Immature natural killer cell (primary cell): ENCODE data around the gene GPR132. TPM values are rescaled to one million over a fixed set of nuclear protein-coding genes. Genes with fewer than 3 reads are reported as not detected.
A peak's percentile ranks its signal among the peaks of the same experiment; 100 is the strongest.
"Not testable (repeated sequence)": the region's sequence is repeated elsewhere in the genome, so short reads cannot be mapped to it uniquely, and the experiment has no call there.

ENCODE experiments used
- DNase-seq, 3 donors: peaks; one replicate each; pipeline ENCODE4 v3.0.0; 2022; ENCODE audit warnings: mixed read lengths in 1 of 3
- H3K27ac Mint-ChIP-seq, 6 donors: one replicate each; pipeline ENCODE4 v1.8.0; 2020; ENCODE audit warnings: mixed read lengths in 6 of 6, mild to moderate bottlenecking in 5 of 6, inconsistent platforms in 4 of 6, moderate library complexity in 3 of 6
- H3K27me3 Mint-ChIP-seq, 3 donors: one replicate each; pipeline ENCODE4 v1.8.0; 2020 to 2021; ENCODE audit warnings: low read depth in 3 of 3, mild to moderate bottlenecking in 3 of 3, mixed read lengths in 3 of 3, moderate library complexity in 3 of 3, inconsistent platforms in 1 of 3
- H3K36me3 Mint-ChIP-seq, 3 donors: one replicate each; pipeline ENCODE4 v1.8.0; 2020; ENCODE audit warnings: mixed read lengths in 3 of 3, inconsistent platforms in 2 of 3, mild to moderate bottlenecking in 2 of 3
- H3K4me1 Mint-ChIP-seq, 2 donors: one replicate each; pipeline ENCODE4 v1.8.0; 2020; ENCODE audit warnings: inconsistent platforms in 2 of 2, mild to moderate bottlenecking in 2 of 2, mixed read lengths in 2 of 2, moderate library complexity in 1 of 2
- H3K4me3 Mint-ChIP-seq, 5 donors: one replicate each; pipeline ENCODE4 v1.8.0; 2020; ENCODE audit warnings: mild to moderate bottlenecking in 5 of 5, mixed read lengths in 5 of 5, inconsistent platforms in 3 of 5, moderate library complexity in 3 of 5
- H3K9me3 Mint-ChIP-seq, 6 donors: one replicate each; pipeline ENCODE4 v1.8.0; 2020; ENCODE audit warnings: mild to moderate bottlenecking in 6 of 6, mixed read lengths in 6 of 6, inconsistent platforms in 4 of 6, moderate library complexity in 3 of 6
- polyA plus RNA-seq, 3 donors: library from polyadenylated mRNA; unstranded; fragments of 300-500 nt; fragmentation: Illumina TruSeq; gene quantifications; one replicate each; pipeline ENCODE4 v1.2.3, GENCODE V29; 2021

The GPR132 gene
- polyA plus RNA-seq, result 10 to 100 TPM in 1 of 3 donors, 1 to 10 TPM in 2; 5.8 to 25.6 (median 8.4) TPM

GRCh38 chr14:105065280-105066228 lies at the start of gene GPR132:
GPR132 (minus strand) TSS chr14:105065430; CDS start chr14:105055420, 10,010 bp downstream.
- H3K4me3 Mint-ChIP-seq, result peak within 1 kb of the TSS; percentile 90 to 94 (median 94)
- no peaks in the 10 kb centered on the region for H3K9me3 Mint-ChIP-seq
- peaks cover 53 to 67% of the 10 kb centered on the region in 2 donors for H3K4me1 Mint-ChIP-seq

DNA sequence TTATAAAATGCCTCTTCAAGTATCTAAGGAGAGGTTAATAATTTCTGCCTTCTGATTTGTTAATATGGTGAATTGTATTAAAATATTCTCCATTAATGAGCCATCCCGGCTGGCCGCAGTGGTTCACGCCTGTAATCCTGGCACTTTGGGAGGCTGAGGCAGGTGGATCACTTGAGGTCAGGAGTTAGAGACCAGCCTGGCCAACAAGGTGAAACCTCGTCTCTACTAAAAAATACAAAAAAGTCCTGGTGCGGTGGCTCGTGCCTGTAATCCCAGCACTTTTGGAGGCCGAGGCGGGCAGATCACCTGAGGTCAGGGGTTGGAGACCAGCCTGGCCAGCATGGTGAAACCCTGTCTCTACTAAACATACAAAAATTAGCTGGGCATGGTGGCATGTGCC lies 44.0 kb upstream of the GPR132 start:
- not testable (repeated sequence) for H3K9me3 Mint-ChIP-seq, H3K4me3 Mint-ChIP-seq, H3K27me3 Mint-ChIP-seq, H3K36me3 Mint-ChIP-seq, H3K27ac Mint-ChIP-seq, DNase-seq, H3K4me1 Mint-ChIP-seq

More at GRCh38 chr14:105065280-105066228, at the start of gene GPR132:
- Mint-ChIP-seq H3K27ac (peak within 1 kb of the TSS; percentile 98 to 100 (median 99)), H3K27me3 (peaks cover 4 to 22% (median 14%) of the 10 kb centered on the region in 3 donors), H3K36me3 (no peaks in the 10 kb centered on the region)
- DNase-seq, result peak; percentile 94 to 95 (median 95)

DNA sequence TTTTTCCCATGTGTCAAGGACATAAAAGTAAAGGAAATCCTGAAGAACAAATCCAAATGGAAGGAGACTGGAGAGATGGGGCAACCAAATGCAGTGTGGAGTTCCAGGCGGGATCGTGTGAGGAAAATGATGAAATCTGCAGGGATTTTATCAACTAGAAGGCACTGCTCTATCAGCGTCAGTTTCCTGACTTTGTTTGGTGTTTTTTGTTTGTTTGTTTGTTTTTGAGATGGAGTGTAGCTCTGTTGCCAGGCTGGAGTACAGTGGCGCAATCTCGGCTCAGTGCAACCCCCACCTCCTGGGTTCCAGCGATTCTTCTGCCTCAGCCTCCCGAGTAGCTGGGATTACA lies 43.3 kb upstream of the GPR132 start:
- Mint-ChIP-seq H3K36me3 (no peaks in the 10 kb centered on the region), H3K27me3 (peaks cover 4 to 6% (median 5%) of the 10 kb centered on the region in 3 donors), H3K4me3 (no peak overlapping the region), H3K9me3 (no peaks in the 10 kb centered on the region), H3K4me1 (no peaks in the 10 kb centered on the region), H3K27ac (no peak overlapping the region)
- DNase-seq, result no peak

GRCh38 chr14:105107781-105108515 lies 42.7 kb upstream of the GPR132 start:
- H3K27me3 Mint-ChIP-seq, result peaks cover 4 to 6% (median 5%) of the 10 kb centered on the region in 3 donors
- H3K4me3 Mint-ChIP-seq, result no peak overlapping the region
- H3K36me3 Mint-ChIP-seq, result no peaks in the 10 kb centered on the region
- H3K4me1 Mint-ChIP-seq, result no peaks in the 10 kb centered on the region
- DNase-seq, result no peak
- H3K9me3 Mint-ChIP-seq, result no peaks in the 10 kb centered on the region
- no peak overlapping the region for H3K27ac Mint-ChIP-seq

DNA sequence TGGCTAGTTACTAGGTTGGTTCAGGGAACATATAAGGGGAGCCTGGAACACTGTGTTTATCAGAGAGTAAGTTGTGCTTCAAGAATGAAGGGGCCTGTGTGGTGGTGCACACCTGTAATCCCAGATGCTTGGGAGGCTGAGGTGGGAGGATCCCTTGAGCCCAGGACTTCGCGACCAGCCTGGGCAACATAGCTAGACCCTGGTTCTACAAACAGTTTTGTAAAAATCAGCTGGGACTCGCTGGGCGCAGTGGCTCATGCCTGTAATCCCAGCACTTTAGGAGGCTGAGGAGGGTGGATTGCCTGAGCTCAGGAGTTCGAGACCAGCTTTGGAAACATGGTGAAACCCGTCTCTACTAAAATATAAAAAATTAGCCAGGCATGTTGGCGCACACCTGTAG lies 42.1 kb upstream of the GPR132 start:
- Mint-ChIP-seq H3K4me3 (no peak overlapping the region), H3K9me3 (no peaks in the 10 kb centered on the region), H3K36me3 (no peaks in the 10 kb centered on the region), H3K4me1 (no peaks in the 10 kb centered on the region), H3K27me3 (peaks cover 4 to 8% (median 5%) of the 10 kb centered on the region in 3 donors), H3K27ac (no peak overlapping the region)
- no peak for DNase-seq

DNA sequence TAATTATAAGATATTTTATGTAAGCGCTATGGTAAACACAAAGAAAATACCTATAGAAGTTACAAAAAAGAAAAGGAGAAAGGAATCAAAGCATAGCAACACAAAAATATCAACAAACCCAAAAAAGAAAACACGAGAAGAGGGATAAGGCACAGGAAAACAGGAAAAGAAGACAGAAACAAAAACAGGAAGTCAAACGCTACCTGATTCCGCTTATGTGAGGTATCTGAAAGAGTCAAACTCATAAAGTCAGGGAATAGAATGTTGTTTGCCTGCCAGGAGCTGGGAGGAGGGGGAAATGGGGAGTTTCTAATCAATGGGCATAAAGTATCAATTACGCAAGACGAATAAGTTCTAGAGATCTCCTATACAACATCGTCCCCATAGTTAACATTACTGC lies 39.9 kb upstream of the GPR132 start:
- peaks cover 4 to 11% (median 5%) of the 10 kb centered on the region in 3 donors for H3K27me3 Mint-ChIP-seq
- no peak overlapping the region for H3K4me3 Mint-ChIP-seq
- no peaks in the 10 kb centered on the region for H3K9me3 Mint-ChIP-seq
- no peaks in the 10 kb centered on the region for H3K36me3 Mint-ChIP-seq
- H3K27ac Mint-ChIP-seq, result no peak overlapping the region
- no peak for DNase-seq
- H3K4me1 Mint-ChIP-seq, result no peaks in the 10 kb centered on the region

GRCh38 chr14:105102893-105103292 lies 37.7 kb upstream of the GPR132 start:
- DNase-seq, result no peak
- Mint-ChIP-seq H3K27me3 (peaks cover 3 to 27% (median 9%) of the 10 kb centered on the region in 3 donors), H3K4me3 (no peak overlapping the region), H3K36me3 (no peaks in the 10 kb centered on the region), H3K27ac (no peak overlapping the region), H3K4me1 (no peaks in the 10 kb centered on the region), H3K9me3 (peaks cover 0 to 4% (median 0%) of the 10 kb centered on the region in 6 donors)

DNA sequence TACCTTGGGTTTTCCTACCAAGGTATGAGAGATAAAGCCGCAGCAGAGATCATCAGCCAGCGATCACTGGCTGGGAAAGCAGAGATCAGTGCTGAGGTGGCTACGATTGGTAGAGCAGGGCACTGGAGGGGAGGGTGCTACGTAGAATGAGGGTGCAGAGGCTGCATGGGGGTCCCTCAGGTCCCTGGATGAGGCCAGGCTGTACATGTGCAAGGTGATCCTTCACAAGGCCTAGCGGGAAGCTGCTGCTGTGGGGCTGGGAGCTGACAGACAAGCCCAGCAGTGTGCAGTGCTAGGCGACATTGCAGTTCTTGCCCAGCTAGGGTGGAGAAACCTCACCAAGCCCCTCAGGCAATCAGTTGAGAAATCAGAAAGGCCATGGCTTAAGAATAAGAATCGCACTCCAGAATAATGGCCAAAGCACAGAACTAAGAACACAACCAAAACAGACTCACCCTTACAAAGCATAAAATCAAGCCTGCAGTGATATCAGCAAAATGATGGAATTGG lies 37.2 kb upstream of the GPR132 start:
- DNase-seq, result no peak
- Mint-ChIP-seq H3K36me3 (no peaks in the 10 kb centered on the region), H3K27ac (no peak overlapping the region), H3K4me1 (no peaks in the 10 kb centered on the region), H3K27me3 (peaks cover 3 to 27% (median 9%) of the 10 kb centered on the region in 3 donors), H3K9me3 (peaks cover 0 to 4% (median 0%) of the 10 kb centered on the region in 6 donors), H3K4me3 (no peak overlapping the region)

DNA sequence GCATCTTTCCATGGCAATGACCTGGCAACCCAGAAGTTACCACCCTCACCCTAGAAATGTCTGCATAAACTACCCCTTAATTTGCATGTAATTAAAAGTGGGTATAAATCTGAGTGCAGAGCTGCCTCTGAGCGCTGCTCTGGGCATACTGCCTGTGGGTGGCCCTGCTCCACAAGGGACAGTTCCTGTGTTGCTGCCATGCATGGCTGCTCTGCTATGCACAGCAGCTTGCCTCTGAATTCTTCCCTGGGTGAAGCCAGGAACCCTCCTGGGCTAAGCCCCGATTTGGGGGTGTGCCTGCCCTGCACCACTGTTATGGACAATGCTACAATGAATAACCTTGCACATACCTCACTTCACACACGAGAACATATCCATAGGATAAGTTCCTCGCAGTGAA lies 35.7 kb upstream of the GPR132 start:
- H3K27me3 Mint-ChIP-seq, result peaks cover 3 to 29% (median 7%) of the 10 kb centered on the region in 3 donors
- H3K36me3 Mint-ChIP-seq, result peaks cover 0 to 6% (median 0%) of the 10 kb centered on the region in 3 donors
- no peak overlapping the region for H3K27ac Mint-ChIP-seq
- DNase-seq, result no peak
- peaks cover 0 to 4% (median 0%) of the 10 kb centered on the region in 6 donors for H3K9me3 Mint-ChIP-seq
- no peaks in the 10 kb centered on the region for H3K4me1 Mint-ChIP-seq
- no peak overlapping the region for H3K4me3 Mint-ChIP-seq

DNA sequence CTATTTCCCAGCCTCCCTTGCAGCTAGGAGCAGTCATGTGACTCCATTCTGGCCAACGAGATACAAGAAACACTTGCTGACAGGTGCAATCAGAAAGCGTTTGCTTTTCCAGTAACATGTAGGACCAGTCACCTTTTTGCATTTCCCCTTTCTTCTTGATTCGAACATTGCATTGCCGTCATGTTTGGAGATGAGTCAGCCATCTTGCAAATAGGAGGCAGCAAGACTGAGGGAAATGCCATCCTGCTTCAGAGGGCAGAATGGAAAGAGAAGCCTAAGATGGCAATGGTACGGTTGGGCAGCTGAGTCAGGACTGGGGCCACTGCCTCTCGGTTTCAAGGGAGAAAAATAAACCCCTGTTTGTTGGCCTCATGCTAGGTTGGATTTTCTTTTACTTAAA lies 34.5 kb upstream of the GPR132 start:
- Mint-ChIP-seq H3K27me3 (peaks cover 0 to 27% (median 7%) of the 10 kb centered on the region in 3 donors), H3K9me3 (peaks cover 0 to 4% (median 0%) of the 10 kb centered on the region in 6 donors), H3K36me3 (peaks cover 0 to 6% (median 0%) of the 10 kb centered on the region in 3 donors), H3K4me1 (no peaks in the 10 kb centered on the region), H3K4me3 (no peak overlapping the region), H3K27ac (no peak overlapping the region)
- DNase-seq, result no peak

DNA sequence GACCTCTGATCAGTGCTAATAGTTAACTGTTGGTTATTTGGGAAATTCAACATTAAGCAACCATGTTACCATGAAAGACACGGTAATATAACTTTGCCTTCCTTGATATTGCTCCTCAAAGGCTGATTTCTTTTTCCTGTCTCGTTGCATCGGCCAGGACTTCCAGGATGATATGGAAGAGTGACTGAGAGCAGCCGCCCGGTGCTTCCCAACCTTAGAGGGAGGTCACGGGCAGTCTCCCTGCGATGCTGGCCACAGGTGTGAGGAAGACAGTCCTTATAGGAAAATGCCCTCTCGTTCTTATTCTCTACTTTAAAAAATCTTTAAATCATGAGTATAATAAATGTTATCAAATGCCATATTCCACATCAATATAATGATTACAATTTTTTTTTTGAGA lies 33.1 kb upstream of the GPR132 start:
- DNase-seq, result no peak
- Mint-ChIP-seq H3K4me3 (no peak overlapping the region), H3K27me3 (peaks cover 0 to 24% (median 7%) of the 10 kb centered on the region in 3 donors), H3K4me1 (peaks cover 0 to 5% of the 10 kb centered on the region in 2 donors), H3K36me3 (peaks cover 0 to 6% (median 0%) of the 10 kb centered on the region in 3 donors), H3K9me3 (peaks cover 0 to 4% (median 0%) of the 10 kb centered on the region in 6 donors), H3K27ac (no peak overlapping the region)

- Mint-ChIP-seq H3K4me3 (no peak overlapping the region), H3K36me3 (peaks cover 0 to 6% (median 0%) of the 10 kb centered on the region in 3 donors), H3K27me3 (peaks cover 2 to 23% (median 7%) of the 10 kb centered on the region in 3 donors), H3K9me3 (peaks cover 0 to 4% (median 0%) of the 10 kb centered on the region in 6 donors), H3K27ac (no peak overlapping the region), H3K4me1 (peaks cover 0 to 5% of the 10 kb centered on the region in 2 donors)
- DNase-seq, result no peak
These were observed 32.5 kb upstream of the GPR132 start for GRCh38 chr14:105097794-105098127.

GRCh38 chr14:105096206-105096875 lies 31.1 kb upstream of the GPR132 start:
- peaks cover 0 to 6% (median 0%) of the 10 kb centered on the region in 3 donors for H3K36me3 Mint-ChIP-seq
- peak overlapping the region in 1 of 5 donors; percentile 50 for H3K4me3 Mint-ChIP-seq
- peaks cover 0 to 4% (median 0%) of the 10 kb centered on the region in 6 donors for H3K9me3 Mint-ChIP-seq
- H3K27me3 Mint-ChIP-seq, result peaks cover 3 to 21% (median 7%) of the 10 kb centered on the region in 3 donors
- no peak for DNase-seq
- no peak overlapping the region for H3K27ac Mint-ChIP-seq
- peaks cover 0 to 9% of the 10 kb centered on the region in 2 donors for H3K4me1 Mint-ChIP-seq
